ENCODE measurements around the gene PRDM16.

Gene PRDM16

DNA sequence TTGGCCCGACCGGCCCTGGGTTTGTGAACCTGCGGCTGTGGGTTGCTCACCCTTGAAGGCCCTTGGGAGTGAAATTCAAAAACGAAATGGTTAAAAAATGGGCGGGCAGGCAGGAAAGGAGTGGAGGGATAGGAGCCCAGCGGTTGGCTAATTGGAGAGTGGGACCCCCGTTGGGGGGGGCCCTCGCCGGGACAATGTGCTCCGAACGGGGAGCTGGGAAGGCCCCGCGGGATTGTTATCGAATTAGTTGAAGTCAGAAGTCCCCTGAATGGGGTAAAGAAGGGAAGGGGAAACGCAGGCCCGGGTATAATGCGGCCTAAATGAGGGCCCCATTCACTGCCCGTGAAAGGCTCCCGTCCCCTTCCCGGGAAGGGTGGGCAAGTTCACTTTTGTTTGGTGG lies 135.7 kb downstream of the PRDM16 start:
- no peaks in the 10 kb centered on the region for H3K9me3 ChIP-seq (ENCODE audit: control insufficient read depth, low read length)
- DNase-seq: no peak
- no peaks in the 10 kb centered on the region for H3K36me3 ChIP-seq (ENCODE audit: control insufficient read depth in 1 of 2, insufficient read depth in 2 of 2, low read depth in 1 of 2, low read length in 2 of 2)
- H3K79me1 ChIP-seq (replicated peaks; ENCODE audit: low read length, poor library complexity, severe bottlenecking): no peaks in the 10 kb centered on the region
- no peak overlapping the region for H3K4ac ChIP-seq (ENCODE audit: low read depth in 1 of 2, low read length in 2 of 2)
- H3K27ac ChIP-seq (ENCODE audit: low read length, poor library complexity, severe bottlenecking): no peak overlapping the region
- no peak overlapping the region for H4K91ac ChIP-seq (ENCODE audit: low read length)
- 59% methylated on average over 20 of the region's 20 CpGs for WGBS
- H3K27me3 ChIP-seq (ENCODE audit: control insufficient read depth in 1 of 2, insufficient read depth in 1 of 2, low read length in 2 of 2): peaks cover 0 to 72% of the 10 kb centered on the region in 2 experiments
- H4K8ac ChIP-seq (ENCODE audit: low read length): no peak overlapping the region
- H3K23ac ChIP-seq (ENCODE audit: low read length in 2 of 2): no peak overlapping the region
- H2BK15ac ChIP-seq (ENCODE audit: low read depth, poor library complexity, severe bottlenecking): no peak overlapping the region
- H3K4me2 ChIP-seq (ENCODE audit: low read length, poor library complexity, severe bottlenecking): no peak overlapping the region
- no peaks in the 10 kb centered on the region for H3K4me1 ChIP-seq (ENCODE audit: control insufficient read depth, insufficient read depth, low read depth, low read length)
- no peak overlapping the region for H3K18ac ChIP-seq (ENCODE audit: low read depth in 1 of 2, low read length in 2 of 2)
- no peak overlapping the region for H2BK5ac ChIP-seq (ENCODE audit: low read depth, low read length, poor library complexity, severe bottlenecking)
- no peak overlapping the region for H3K9ac ChIP-seq (ENCODE audit: low read length)
- H2BK120ac ChIP-seq (ENCODE audit: low read depth, low read length): no peak overlapping the region
- no peak overlapping the region for H3K14ac ChIP-seq (ENCODE audit: low read length in 2 of 2)
- H2AFZ ChIP-seq (ENCODE audit: low read depth, low read length): no peak overlapping the region
- H3K4me3 ChIP-seq (ENCODE audit: insufficient read depth in 1 of 2, low read depth in 1 of 2, low read length in 2 of 2): no peak overlapping the region
- H2AK5ac ChIP-seq (ENCODE audit: low read length, severe bottlenecking): no peak overlapping the region
- no peak overlapping the region for H2BK12ac ChIP-seq (ENCODE audit: low read length in 2 of 2)

DNA sequence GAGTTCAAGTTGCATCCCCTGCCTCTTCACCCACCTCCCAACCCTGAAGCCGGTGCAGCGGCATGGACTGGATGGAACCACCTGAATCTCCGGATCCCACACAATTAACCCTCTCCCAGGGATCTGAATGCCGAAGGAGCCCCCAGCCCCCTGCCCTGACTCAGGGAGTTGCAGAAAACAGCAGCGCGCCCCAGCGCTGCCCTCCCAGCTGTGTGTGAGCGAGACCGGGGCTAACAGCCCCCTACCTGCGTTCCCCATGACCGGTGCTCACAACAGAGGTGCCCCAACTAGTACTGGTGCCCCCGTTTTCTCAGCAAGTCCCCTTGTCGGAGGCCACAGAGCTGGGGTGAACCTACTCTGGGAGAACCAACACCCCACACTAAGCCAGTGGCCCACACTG lies 136.8 kb downstream of the PRDM16 start:
- H3K27me3 ChIP-seq (ENCODE audit: control insufficient read depth in 1 of 2, insufficient read depth in 1 of 2, low read length in 2 of 2): peaks cover 0 to 77% of the 10 kb centered on the region in 2 experiments
- H4K8ac ChIP-seq (ENCODE audit: low read length): no peak overlapping the region
- H4K91ac ChIP-seq (ENCODE audit: low read length): no peak overlapping the region
- no peak overlapping the region for H2BK5ac ChIP-seq (ENCODE audit: low read depth, low read length, poor library complexity, severe bottlenecking)
- H3K4ac ChIP-seq (ENCODE audit: low read depth in 1 of 2, low read length in 2 of 2): no peak overlapping the region
- H3K4me2 ChIP-seq (ENCODE audit: low read length, poor library complexity, severe bottlenecking): no peak overlapping the region
- no peak overlapping the region for H2BK12ac ChIP-seq (ENCODE audit: low read length in 2 of 2)
- H2AFZ ChIP-seq (ENCODE audit: low read depth, low read length): no peak overlapping the region
- no peak overlapping the region for H2BK120ac ChIP-seq (ENCODE audit: low read depth, low read length)
- WGBS: 91% methylated on average over 13 of the region's 13 CpGs
- no peak overlapping the region for H3K9ac ChIP-seq (ENCODE audit: low read length)
- H3K23ac ChIP-seq (ENCODE audit: low read length in 2 of 2): no peak overlapping the region
- H3K4me1 ChIP-seq (ENCODE audit: control insufficient read depth, insufficient read depth, low read depth, low read length): no peaks in the 10 kb centered on the region
- no peak overlapping the region for H3K4me3 ChIP-seq (ENCODE audit: insufficient read depth in 1 of 2, low read depth in 1 of 2, low read length in 2 of 2)
- DNase-seq: no peak
- no peak overlapping the region for H3K18ac ChIP-seq (ENCODE audit: low read depth in 1 of 2, low read length in 2 of 2)
- no peaks in the 10 kb centered on the region for H3K36me3 ChIP-seq (ENCODE audit: control insufficient read depth in 1 of 2, insufficient read depth in 2 of 2, low read depth in 1 of 2, low read length in 2 of 2)
- no peak overlapping the region for H2AK5ac ChIP-seq (ENCODE audit: low read length, severe bottlenecking)
- no peak overlapping the region for H3K27ac ChIP-seq (ENCODE audit: low read length, poor library complexity, severe bottlenecking)
- H3K9me3 ChIP-seq (ENCODE audit: control insufficient read depth, low read length): no peaks in the 10 kb centered on the region
- H2BK15ac ChIP-seq (ENCODE audit: low read depth, poor library complexity, severe bottlenecking): no peak overlapping the region
- no peak overlapping the region for H3K14ac ChIP-seq (ENCODE audit: low read length in 2 of 2)
- no peaks in the 10 kb centered on the region for H3K79me1 ChIP-seq (replicated peaks; ENCODE audit: low read length, poor library complexity, severe bottlenecking)

DNA sequence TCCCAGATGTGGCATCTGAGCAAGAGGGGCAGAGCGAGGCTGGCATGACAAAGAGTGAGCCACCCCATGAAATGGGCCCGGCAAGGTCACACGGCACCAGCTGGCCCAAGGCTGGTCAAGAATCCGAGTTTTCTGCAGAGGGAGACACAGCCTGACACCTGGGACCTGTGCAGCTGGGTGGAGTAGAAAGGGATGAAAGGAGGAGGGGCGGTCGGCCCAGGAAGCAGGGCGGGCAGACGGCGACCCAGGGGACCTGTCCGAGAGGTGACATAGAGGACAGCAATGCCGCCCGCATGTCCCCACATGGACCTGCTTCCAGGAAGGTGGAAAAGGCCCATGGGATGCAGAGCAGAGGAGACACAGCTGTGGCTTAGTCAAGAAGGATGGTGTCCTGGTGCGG lies 137.7 kb downstream of the PRDM16 start:
- H2BK5ac ChIP-seq (ENCODE audit: low read depth, low read length, poor library complexity, severe bottlenecking): no peak overlapping the region
- H2BK120ac ChIP-seq (ENCODE audit: low read depth, low read length): no peak overlapping the region
- H3K36me3 ChIP-seq (ENCODE audit: control insufficient read depth in 1 of 2, insufficient read depth in 2 of 2, low read depth in 1 of 2, low read length in 2 of 2): no peaks in the 10 kb centered on the region
- 86% methylated on average over 13 of the region's 13 CpGs for WGBS
- H3K9ac ChIP-seq (ENCODE audit: low read length): no peak overlapping the region
- no peak overlapping the region for H3K18ac ChIP-seq (ENCODE audit: low read depth in 1 of 2, low read length in 2 of 2)
- no peak overlapping the region for H3K27ac ChIP-seq (ENCODE audit: low read length, poor library complexity, severe bottlenecking)
- H2BK12ac ChIP-seq (ENCODE audit: low read length in 2 of 2): no peak overlapping the region
- no peaks in the 10 kb centered on the region for H3K9me3 ChIP-seq (ENCODE audit: control insufficient read depth, low read length)
- H4K8ac ChIP-seq (ENCODE audit: low read length): no peak overlapping the region
- H3K14ac ChIP-seq (ENCODE audit: low read length in 2 of 2): no peak overlapping the region
- H2AK5ac ChIP-seq (ENCODE audit: low read length, severe bottlenecking): no peak overlapping the region
- no peak overlapping the region for H2BK15ac ChIP-seq (ENCODE audit: low read depth, poor library complexity, severe bottlenecking)
- no peak overlapping the region for H3K4me2 ChIP-seq (ENCODE audit: low read length, poor library complexity, severe bottlenecking)
- H3K27me3 ChIP-seq (ENCODE audit: control insufficient read depth in 1 of 2, insufficient read depth in 1 of 2, low read length in 2 of 2): peaks cover 0 to 82% of the 10 kb centered on the region in 2 experiments
- no peak overlapping the region for H3K23ac ChIP-seq (ENCODE audit: low read length in 2 of 2)
- no peak overlapping the region for H4K91ac ChIP-seq (ENCODE audit: low read length)
- H3K79me1 ChIP-seq (replicated peaks; ENCODE audit: low read length, poor library complexity, severe bottlenecking): no peaks in the 10 kb centered on the region
- no peak overlapping the region for H2AFZ ChIP-seq (ENCODE audit: low read depth, low read length)
- no peaks in the 10 kb centered on the region for H3K4me1 ChIP-seq (ENCODE audit: control insufficient read depth, insufficient read depth, low read depth, low read length)
- no peak for DNase-seq
- no peak overlapping the region for H3K4ac ChIP-seq (ENCODE audit: low read depth in 1 of 2, low read length in 2 of 2)
- H3K4me3 ChIP-seq (ENCODE audit: insufficient read depth in 1 of 2, low read depth in 1 of 2, low read length in 2 of 2): no peak overlapping the region

DNA sequence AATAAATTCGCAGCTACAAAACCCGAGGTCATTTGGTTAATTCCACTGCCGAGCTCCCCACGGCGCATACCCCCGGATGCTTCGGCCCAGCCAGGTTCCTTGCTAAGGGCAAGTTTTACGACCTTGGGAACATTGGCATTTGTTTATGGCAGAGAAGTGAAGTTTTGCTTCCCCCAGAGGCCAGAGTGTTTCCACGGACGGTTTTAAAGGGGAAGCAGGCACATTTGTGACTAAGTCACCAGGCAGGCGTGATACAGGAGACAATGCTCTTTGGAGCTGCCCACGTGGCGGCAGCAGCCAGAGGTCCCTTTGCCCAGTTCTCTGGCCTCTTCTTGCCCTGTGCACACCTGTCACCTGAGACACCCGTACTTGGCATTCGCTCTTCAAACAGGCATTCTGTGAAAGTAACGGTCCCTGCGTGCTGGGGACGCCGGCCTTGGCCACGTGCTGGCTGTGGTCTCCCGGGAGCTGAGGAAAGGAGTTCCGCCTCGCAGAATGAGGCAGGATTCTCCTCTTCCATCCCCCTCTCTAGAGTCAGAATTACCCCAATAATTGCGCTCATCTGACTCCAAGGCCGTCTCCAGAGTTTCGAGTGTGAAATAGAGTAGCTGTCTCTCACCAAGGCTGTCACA lies 138.3 kb downstream of the PRDM16 start:
- no peak overlapping the region for H3K23ac ChIP-seq (ENCODE audit: low read length in 2 of 2)
- H2BK15ac ChIP-seq (ENCODE audit: low read depth, poor library complexity, severe bottlenecking): no peak overlapping the region
- no peaks in the 10 kb centered on the region for H3K36me3 ChIP-seq (ENCODE audit: control insufficient read depth in 1 of 2, insufficient read depth in 2 of 2, low read depth in 1 of 2, low read length in 2 of 2)
- WGBS: 81% methylated on average over 26 of the region's 26 CpGs
- no peak overlapping the region for H2BK12ac ChIP-seq (ENCODE audit: low read length in 2 of 2)
- no peaks in the 10 kb centered on the region for H3K79me1 ChIP-seq (replicated peaks; ENCODE audit: low read length, poor library complexity, severe bottlenecking)
- no peak overlapping the region for H2AFZ ChIP-seq (ENCODE audit: low read depth, low read length)
- H4K8ac ChIP-seq (ENCODE audit: low read length): no peak overlapping the region
- H3K18ac ChIP-seq (ENCODE audit: low read depth in 1 of 2, low read length in 2 of 2): no peak overlapping the region
- H3K9me3 ChIP-seq (ENCODE audit: control insufficient read depth, low read length): no peaks in the 10 kb centered on the region
- no peak overlapping the region for H2BK120ac ChIP-seq (ENCODE audit: low read depth, low read length)
- DNase-seq: no peak
- no peaks in the 10 kb centered on the region for H3K4me1 ChIP-seq (ENCODE audit: control insufficient read depth, insufficient read depth, low read depth, low read length)
- no peak overlapping the region for H3K9ac ChIP-seq (ENCODE audit: low read length)
- no peak overlapping the region for H4K91ac ChIP-seq (ENCODE audit: low read length)
- H3K27me3 ChIP-seq (ENCODE audit: control insufficient read depth in 1 of 2, insufficient read depth in 1 of 2, low read length in 2 of 2): peaks cover 0 to 77% of the 10 kb centered on the region in 2 experiments
- no peak overlapping the region for H3K27ac ChIP-seq (ENCODE audit: low read length, poor library complexity, severe bottlenecking)
- H2BK5ac ChIP-seq (ENCODE audit: low read depth, low read length, poor library complexity, severe bottlenecking): no peak overlapping the region
- no peak overlapping the region for H2AK5ac ChIP-seq (ENCODE audit: low read length, severe bottlenecking)
- H3K4me2 ChIP-seq (ENCODE audit: low read length, poor library complexity, severe bottlenecking): no peak overlapping the region
- H3K4me3 ChIP-seq (ENCODE audit: insufficient read depth in 1 of 2, low read depth in 1 of 2, low read length in 2 of 2): no peak overlapping the region
- no peak overlapping the region for H3K4ac ChIP-seq (ENCODE audit: low read depth in 1 of 2, low read length in 2 of 2)
- H3K14ac ChIP-seq (ENCODE audit: low read length in 2 of 2): no peak overlapping the region
